ENCODE results near the gene RAB3IL1. TPM values are rescaled to one million over a fixed set of nuclear protein-coding genes. Genes with fewer than 3 reads are reported as not detected.
A peak's percentile ranks its signal among the peaks of the same experiment; 100 is the strongest.

RAB3IL1 gene
- total and polyA plus RNA-seq, 9 of the 15 experiments (the other 6 are each of a cell fraction or from before 2014, with no cell fraction given) = 0.15 to 42.6 (median 15.5) TPM

GRCh38 chr11:61871158-61871597, 46.2 kb downstream of the RAB3IL1 start (continued):
- peak; percentile 77; the same call in 1 of the 2 replicates for TF ChIP-seq CC2D1A (IDR thresholded peaks at IDR 0.05)
- no peak for TF ChIP-seq POLR2H (tag; IDR thresholded peaks at IDR 0.05; ENCODE audit: low read depth)
- peak; percentile 82; the same call in 1 of the 2 replicates for TF ChIP-seq STAG1 (CRISPR knock-in tag; IDR thresholded peaks at IDR 0.05; ENCODE audit: borderline replicate concordance)
- no peak for TF ChIP-seq CREB1 (IDR thresholded peaks at IDR 0.05)
- TF ChIP-seq CREB1 (CRISPR knock-in tag; IDR thresholded peaks at IDR 0.05) = 0 out of 2 replicates have a peak, but pooled peaks have one; percentile 56
- 0 out of 2 replicates have a peak, but pooled peaks have one; percentile 67 for TF ChIP-seq FOXP1 (CRISPR knock-in tag; IDR thresholded peaks at IDR 0.05)
- peak; percentile 74 for TF ChIP-seq ZKSCAN1 (IDR thresholded peaks at IDR 0.05; ENCODE audit: low read depth, low read length)
- TF ChIP-seq ARID2 (IDR thresholded peaks at IDR 0.05) = 0 out of 2 replicates have a peak, but pooled peaks have one; percentile 42
- peak in 1 of 2 experiments; percentile 58; a peak in 1 of 4 replicates for TF ChIP-seq KDM1A (IDR thresholded peaks at IDR 0.05)
- TF ChIP-seq PML (IDR thresholded peaks at IDR 0.05; ENCODE audit: low read length) = no peak
- TF ChIP-seq ESRRA (IDR thresholded peaks at IDR 0.05; ENCODE audit: borderline replicate concordance, low read depth) = peak; percentile 46; the same call in 1 of the 2 replicates
- 0 out of 2 replicates have a peak, but pooled peaks have one; percentile 56 for TF ChIP-seq GATAD2A (IDR thresholded peaks at IDR 0.05)
- TF ChIP-seq CBFB (CRISPR knock-in tag; IDR thresholded peaks at IDR 0.05) = 0 out of 2 replicates have a peak, but pooled peaks have one; percentile 31
- TF ChIP-seq ZNF407 (IDR thresholded peaks at IDR 0.05; ENCODE audit: low read depth) = no peak
- no peak for TF ChIP-seq IRF1 (CRISPR knock-in tag; IDR thresholded peaks at IDR 0.05; ENCODE audit: borderline replicate concordance)
- TF ChIP-seq CTBP1 (IDR thresholded peaks at IDR 0.05; ENCODE audit: borderline replicate concordance) = peak; percentile 92
- TF ChIP-seq RBM22 (IDR thresholded peaks at IDR 0.05; ENCODE audit: low read depth, low read length, poor library complexity, severe bottlenecking) = peak; percentile 44
- TF ChIP-seq RAD21 (CRISPR knock-in tag; conservative IDR thresholded peaks at IDR 0.05 in 1 of 2, IDR thresholded peaks at IDR 0.05 in 1 of 2) = peak; percentile 93 to 96
- peak; percentile 34; the same call in 1 of the 2 replicates for TF ChIP-seq ZBTB33 (CRISPR knock-in tag; IDR thresholded peaks at IDR 0.05)

Data from K562 (cell line).